ENCODE data around the gene SH3D21. TPM values are rescaled to one million over a fixed set of nuclear protein-coding genes. Genes with fewer than 3 reads are reported as not detected.

The SH3D21 gene
- total RNA-seq, 4 donors from 2014 or later, result 0.10 to 1.4 (median 0.46) TPM

DNA sequence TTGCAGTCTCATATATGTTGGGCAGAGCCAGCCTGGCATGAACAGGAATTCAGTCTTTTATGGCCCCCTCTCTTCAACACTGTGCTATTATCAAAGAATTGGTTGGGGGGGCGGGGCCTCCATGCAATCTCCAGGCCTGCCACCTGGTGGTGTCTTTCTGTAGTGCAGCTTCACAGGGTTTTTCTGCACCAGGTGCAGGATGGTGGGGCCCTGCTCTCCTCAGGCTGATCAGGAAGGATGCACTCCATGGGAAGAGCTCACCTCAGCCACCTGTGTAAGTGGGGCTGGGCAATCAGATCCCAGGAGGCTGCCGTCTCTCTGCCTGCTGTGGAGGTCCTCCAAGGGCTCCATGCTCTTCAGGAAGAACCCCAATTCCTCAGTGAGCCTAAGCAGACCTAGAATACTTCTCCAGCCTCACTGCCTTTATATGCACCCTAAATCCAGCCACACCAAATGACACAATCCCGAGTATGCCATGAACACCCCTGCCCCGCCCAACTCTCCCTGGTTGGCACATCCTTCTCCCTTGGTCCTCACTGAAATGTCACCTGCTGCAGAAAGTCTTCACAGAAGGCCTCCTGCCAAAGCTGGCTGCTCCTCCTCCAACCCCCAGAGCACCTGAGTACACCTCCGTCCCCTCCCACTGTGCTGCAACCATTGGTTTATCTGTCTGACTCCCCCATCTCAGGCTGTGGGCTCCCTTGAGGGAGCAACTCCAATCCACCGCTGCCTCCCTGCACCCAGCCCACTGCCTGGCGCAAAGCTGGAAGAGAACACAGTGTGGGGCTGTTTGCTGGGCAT lies 63.1 kb downstream of the SH3D21 start:
- ATAC-seq (peak; percentile 13 to 32), DNase-seq (peak; percentile 20 to 63)
- peaks cover 47 to 68% of the 10 kb centered on the region in 2 donors for H3K4me1 ChIP-seq
- no peaks in the 10 kb centered on the region for H3K9me3 ChIP-seq
- in situ Hi-C loops (cut with MboI; ENCODE audit: low sequenced_read_pairs in 4 of 4), result no loop called here
- TF ChIP-seq POLR2A (IDR thresholded peaks at IDR 0.05), result no peak
- TF ChIP-seq, protein P1, sequence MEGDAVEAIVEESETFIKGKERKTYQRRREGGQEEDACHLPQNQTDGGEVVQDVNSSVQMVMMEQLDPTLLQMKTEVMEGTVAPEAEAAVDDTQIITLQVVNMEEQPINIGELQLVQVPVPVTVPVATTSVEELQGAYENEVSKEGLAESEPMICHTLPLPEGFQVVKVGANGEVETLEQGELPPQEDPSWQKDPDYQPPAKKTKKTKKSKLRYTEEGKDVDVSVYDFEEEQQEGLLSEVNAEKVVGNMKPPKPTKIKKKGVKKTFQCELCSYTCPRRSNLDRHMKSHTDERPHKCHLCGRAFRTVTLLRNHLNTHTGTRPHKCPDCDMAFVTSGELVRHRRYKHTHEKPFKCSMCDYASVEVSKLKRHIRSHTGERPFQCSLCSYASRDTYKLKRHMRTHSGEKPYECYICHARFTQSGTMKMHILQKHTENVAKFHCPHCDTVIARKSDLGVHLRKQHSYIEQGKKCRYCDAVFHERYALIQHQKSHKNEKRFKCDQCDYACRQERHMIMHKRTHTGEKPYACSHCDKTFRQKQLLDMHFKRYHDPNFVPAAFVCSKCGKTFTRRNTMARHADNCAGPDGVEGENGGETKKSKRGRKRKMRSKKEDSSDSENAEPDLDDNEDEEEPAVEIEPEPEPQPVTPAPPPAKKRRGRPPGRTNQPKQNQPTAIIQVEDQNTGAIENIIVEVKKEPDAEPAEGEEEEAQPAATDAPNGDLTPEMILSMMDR (IDR thresholded peaks at IDR 0.05 in 4 of 5, conservative IDR thresholded peaks at IDR 0.05 in 1 of 5), result peak; percentile 85 to 95 (median 93)
- H3K27ac ChIP-seq, result peak overlapping the region in 2 of 4 donors; percentile 28 to 31
- intact Hi-C loops (cut with DNase I; ENCODE audit: low total_unique reads), result loop anchor here (1.0 to 2.0 kb wide), 2 partner anchors 27 to 52 kb away; no protein-coding TSS in a partner anchor
- no peaks in the 10 kb centered on the region for H3K36me3 ChIP-seq
- no peak overlapping the region for H3K4me3 ChIP-seq
- H3K27me3 ChIP-seq, result no peaks in the 10 kb centered on the region

Other genes starting within 250 kb of the SH3D21 start
- gene TEKT2, start 222.3 kb upstream of the SH3D21 start, total RNA-seq, result not detected
- gene ADPRS, start 217.5 kb upstream of the SH3D21 start, total RNA-seq, result 10 to 100 TPM; 46.7 to 67.3 (median 54.0) TPM
- gene COL8A2, start 181.1 kb upstream of the SH3D21 start, total RNA-seq, result 1 to 10 TPM in 1 of 4 donors, under 1 TPM in 3; 0.61 to 1.6 (median 0.81) TPM
- 10 to 100 TPM; 57.5 to 72.4 (median 63.5) TPM for gene TRAPPC3, start 156.9 kb upstream of the SH3D21 start, total RNA-seq
- gene MAP7D1, start 150.2 kb upstream of the SH3D21 start, total RNA-seq, result 100 to 1,000 TPM; 376 to 967 (median 474) TPM
- gene THRAP3, start 81.9 kb upstream of the SH3D21 start, total RNA-seq, result 100 to 1,000 TPM in 3 of 4 donors, 10 to 100 TPM in 1; 88.2 to 174 (median 146) TPM
- gene EVA1B, start 17.3 kb downstream of the SH3D21 start, total RNA-seq, result 10 to 100 TPM; 10.0 to 19.9 (median 14.8) TPM
- gene STK40, start 79.6 kb downstream of the SH3D21 start, total RNA-seq, result 100 to 1,000 TPM; 109 to 263 (median 211) TPM
- gene LSM10, start 91.5 kb downstream of the SH3D21 start, total RNA-seq, result 100 to 1,000 TPM in 2 of 4 donors, 10 to 100 TPM in 2; 56.9 to 129 (median 103) TPM
- gene OSCP1, start 144.1 kb downstream of the SH3D21 start, total RNA-seq, result 1 to 10 TPM; 3.3 to 6.7 (median 4.7) TPM
- gene MRPS15, start 158.0 kb downstream of the SH3D21 start, total RNA-seq, result 100 to 1,000 TPM; 106 to 215 (median 160) TPM
- gene CSF3R, start 176.5 kb downstream of the SH3D21 start, total RNA-seq, result 1 to 10 TPM in 3 of 4 donors, under 1 TPM in 1; 0.29 to 6.4 (median 3.9) TPM